K562 (cell line): Measurements from ENCODE around the gene AS3MT.

Source experiments
- BRD9 ChIP-seq: fragments of 450-650 bp; IDR thresholded peaks from 2 replicates; pipeline ENCODE4 v1.6.1; 2018; ENCODE audit warnings: low read depth; ENCODE audit not compliant: partially characterized antibody
- CREB1 ChIP-seq, 2 experiments: sonication (generic) in 1 of 2; formaldehyde crosslinking in 1 of 2; IDR thresholded peaks; 2 replicates each; pipeline versions ENCODE4 v1.6.1 to v1.8.0; 2012 to 2022; ENCODE audit warnings: inconsistent platforms in 1 of 2, mild to moderate bottlenecking in 1 of 2, missing genetic modification reagents in 1 of 2, moderate library complexity in 1 of 2
- CTCF ChIP-seq, 3 experiments: IDR thresholded peaks in 2 of 3; conservative IDR thresholded peaks in 1 of 3; 2 replicates each; pipeline ENCODE4 v1.5.1; 2011 to 2012; ENCODE audit warnings: low read length in 3 of 3, mild to moderate bottlenecking in 3 of 3, control low read depth in 2 of 3, improper control_type of control experiment in 1 of 3, inconsistent platforms in 1 of 3, low read depth in 1 of 3, mixed read lengths in 1 of 3, moderate library complexity in 1 of 3; ENCODE audit not compliant: insufficient read depth in 2 of 3
- GABPA ChIP-seq: fragments of 200-800 bp; sonication (Bioruptor generic); conservative IDR thresholded peaks from 2 replicates; pipeline ENCODE4 v1.6.1; 2016; ENCODE audit warnings: low read depth, missing genetic modification characterization, missing compliant biosample characterization
- NR4A1 ChIP-seq, 2 experiments: fragments of 250-450 bp in 1 of 2; fragments of 450-650 bp in 1 of 2; sonication (Bioruptor Pico) in 1 of 2; IDR thresholded peaks; 2 replicates each; pipeline versions ENCODE4 v1.4.0 to v1.6.1; 2016 to 2020; ENCODE audit warnings: mild to moderate bottlenecking in 2 of 2, missing compliant biosample characterization in 1 of 2, missing genetic modification characterization in 1 of 2, moderate library complexity in 1 of 2
- POLR2A ChIP-seq: fragments of 450-650 bp; conservative IDR thresholded peaks from 2 replicates; pipeline ENCODE4 v1.6.1; 2016
- RAD21 ChIP-seq, 2 experiments: fragments of 250-450 bp in 1 of 2; fragments of 450-650 bp in 1 of 2; sonication (Bioruptor Pico) in 1 of 2; formaldehyde crosslinking in 1 of 2; IDR thresholded peaks in 1 of 2; conservative IDR thresholded peaks in 1 of 2; 2 replicates each; pipeline versions ENCODE4 v1.4.0 to v1.8.0; 2020 to 2022; ENCODE audit warnings: mild to moderate bottlenecking in 2 of 2, moderate library complexity in 1 of 2
- USF2 ChIP-seq: sonication (generic); formaldehyde crosslinking; IDR thresholded peaks from 2 replicates; pipeline ENCODE4 v1.5.0; 2020; ENCODE audit warnings: missing genetic modification reagents
- XRCC3 ChIP-seq: fragments of 450-650 bp; IDR thresholded peaks from 2 replicates; pipeline ENCODE4 v1.6.1; 2017; ENCODE audit warnings: mild to moderate bottlenecking, moderate library complexity
- ZBTB11 ChIP-seq, 3 experiments: fragments of 200-800 bp in 1 of 3; fragments of 250-450 bp in 1 of 3; fragments of 450-650 bp in 1 of 3; sonication (Bioruptor Pico) in 1 of 3; sonication (Bioruptor generic) in 1 of 3; formaldehyde crosslinking in 1 of 3; IDR thresholded peaks; 2 replicates each; pipeline versions ENCODE4 v1.6.1 to v1.8.0; 2016 to 2022; ENCODE audit warnings: mild to moderate bottlenecking in 2 of 3, missing genetic modification characterization in 2 of 3, missing compliant biosample characterization in 1 of 3, moderate library complexity in 1 of 3
- ZFP36 ChIP-seq: fragments of 150-350 bp; IDR thresholded peaks from 2 replicates; pipeline ENCODE4 v1.6.1; 2018; ENCODE audit warnings: low read length, low read depth; ENCODE audit not compliant: partially characterized antibody

GRCh38 chr10:102826148-102826796, 43.0 kb upstream of the AS3MT start:
- no peak for TF ChIP-seq NR4A1 (CRISPR knock-in tag; IDR thresholded peaks at IDR 0.05)
- no peak for TF ChIP-seq NR4A1 (tag; IDR thresholded peaks at IDR 0.05)
- no peak for TF ChIP-seq CTCF (IDR thresholded peaks at IDR 0.05 in 2 of 3, conservative IDR thresholded peaks at IDR 0.05 in 1 of 3; ENCODE audit: insufficient read depth in 2 of 3, low read depth in 1 of 3, low read length in 3 of 3)
- TF ChIP-seq POLR2A: no peak
- TF ChIP-seq CREB1 (IDR thresholded peaks at IDR 0.05): no peak
- no peak for TF ChIP-seq CREB1 (CRISPR knock-in tag; IDR thresholded peaks at IDR 0.05)
- no peak for TF ChIP-seq BRD9
- TF ChIP-seq ZFP36: no peak
- no peak for TF ChIP-seq ZBTB11 (CRISPR knock-in tag; IDR thresholded peaks at IDR 0.05)
- TF ChIP-seq GABPA (tag): no peak
- TF ChIP-seq USF2 (CRISPR knock-in tag): no peak
- TF ChIP-seq RAD21 (CRISPR knock-in tag; conservative IDR thresholded peaks at IDR 0.05 in 1 of 2, IDR thresholded peaks at IDR 0.05 in 1 of 2): no peak
- no peak for TF ChIP-seq XRCC3
